HFFc6 (cell line): ENCODE measurements around the gene VEGFC. TPM values are rescaled to one million over a fixed set of nuclear protein-coding genes. Genes with fewer than 3 reads are reported as not detected.

Experiments
- DNase-seq: peaks from one replicate; pipeline ENCODE4 v3.0.0-alpha.2; 2018
- H3K27ac Mint-ChIP-seq: 2 replicates; pipeline ENCODE4 v1.8.0; 2020; ENCODE audit warnings: mild to moderate bottlenecking, mixed read lengths
- H3K27me3 Mint-ChIP-seq: 2 replicates; pipeline ENCODE4 v1.8.0; 2021; ENCODE audit warnings: mild to moderate bottlenecking, moderate library complexity, mixed read lengths; ENCODE audit not compliant: insufficient read depth
- H3K36me3 Mint-ChIP-seq: 2 replicates; pipeline ENCODE4 v1.8.0; 2021; ENCODE audit warnings: low read depth, mixed read lengths
- H3K4me1 Mint-ChIP-seq: 2 replicates; pipeline ENCODE4 v1.8.0; 2020; ENCODE audit warnings: low read depth, mixed read lengths
- H3K4me3 Mint-ChIP-seq: 2 replicates; pipeline ENCODE4 v1.8.0; 2020; ENCODE audit warnings: mild to moderate bottlenecking, moderate library complexity, mixed read lengths
- H3K9me3 Mint-ChIP-seq: 2 replicates; pipeline ENCODE4 v1.8.0; 2020; ENCODE audit warnings: mild to moderate bottlenecking, mixed read lengths
- CTCF ChIP-seq: fragments of 200-600 bp; sonication (generic); IDR thresholded peaks from 2 replicates; pipeline ENCODE4 v1.5.0; 2021; ENCODE audit warnings: antibody characterized with exemption, mild to moderate bottlenecking
- total RNA-seq, 6 experiments: library from RNA; stranded (reverse); fragmentation: NEBNext Ultra II Directional; extraction: Animal tissue kit (Norgen Biotek cat#: 25700); gene quantifications; 2 replicates in 1 of 6; 3 replicates in 5 of 6; pipeline ENCODE4 v1.2.3, GENCODE V29; 2021

VEGFC gene
- total RNA-seq, 6 experiments from 2014 or later, result 323 to 374 (median 351) TPM

GRCh38 chr4:176810481-176811249 lies 17.9 kb upstream of the VEGFC start:
- no peak for DNase-seq
- H3K27ac Mint-ChIP-seq, result peak overlapping the region; percentile 14; the same call in 1 of the 2 replicates
- peaks cover 49% of the 10 kb centered on the region for H3K4me1 Mint-ChIP-seq
- H3K27me3 Mint-ChIP-seq, result no peaks in the 10 kb centered on the region
- H3K36me3 Mint-ChIP-seq, result peaks cover 23% of the 10 kb centered on the region
- peaks cover 15% of the 10 kb centered on the region for H3K9me3 Mint-ChIP-seq
- TF ChIP-seq CTCF, result no peak
- no peak overlapping the region for H3K4me3 Mint-ChIP-seq

GRCh38 chr4:176806778-176807375 lies 14.2 kb upstream of the VEGFC start:
- DNase-seq, result no peak
- Mint-ChIP-seq H3K4me3 (no peak overlapping the region), H3K27me3 (no peaks in the 10 kb centered on the region), H3K9me3 (peaks cover 15% of the 10 kb centered on the region), H3K4me1 (peaks cover 44% of the 10 kb centered on the region), H3K36me3 (peaks cover 23% of the 10 kb centered on the region), H3K27ac (no peak overlapping the region)
- TF ChIP-seq CTCF, result no peak

GRCh38 chr4:176805155-176805554 lies 12.4 kb upstream of the VEGFC start:
- no peak for TF ChIP-seq CTCF
- peak overlapping the region; percentile 28 for H3K27ac Mint-ChIP-seq
- H3K4me3 Mint-ChIP-seq, result no peak overlapping the region
- DNase-seq, result no peak
- peaks cover 15% of the 10 kb centered on the region for H3K9me3 Mint-ChIP-seq
- H3K36me3 Mint-ChIP-seq, result peaks cover 23% of the 10 kb centered on the region
- H3K27me3 Mint-ChIP-seq, result no peaks in the 10 kb centered on the region
- peaks cover 42% of the 10 kb centered on the region for H3K4me1 Mint-ChIP-seq

- Mint-ChIP-seq H3K36me3 (peaks cover 16% of the 10 kb centered on the region), H3K9me3 (no peaks in the 10 kb centered on the region), H3K27me3 (no peaks in the 10 kb centered on the region), H3K27ac (peak overlapping the region; percentile 74), H3K4me1 (peaks cover 67% of the 10 kb centered on the region), H3K4me3 (peak overlapping the region; percentile 60)
- TF ChIP-seq CTCF, result no peak
- peak; percentile 69 for DNase-seq
Observed at GRCh38 chr4:176800891-176801534, 8.3 kb upstream of the VEGFC start.

GRCh38 chr4:176799653-176800052 lies 6.9 kb upstream of the VEGFC start:
- TF ChIP-seq CTCF, result no peak

More at GRCh38 chr4:176799653-176800052, 6.9 kb upstream of the VEGFC start:
- no peak overlapping the region for H3K4me3 Mint-ChIP-seq
- H3K36me3 Mint-ChIP-seq, result peaks cover 16% of the 10 kb centered on the region
- peaks cover 70% of the 10 kb centered on the region for H3K4me1 Mint-ChIP-seq
- peak overlapping the region; percentile 21; the same call in 1 of the 2 replicates for H3K27ac Mint-ChIP-seq
- H3K27me3 Mint-ChIP-seq, result no peaks in the 10 kb centered on the region
- no peak for DNase-seq
- no peaks in the 10 kb centered on the region for H3K9me3 Mint-ChIP-seq
